ENCODE measurements around the gene PPIP5K2.

GRCh38 chr5:103228061-103228460 lies 108.0 kb downstream of the PPIP5K2 start:
- TF ChIP-seq JUND (IDR thresholded peaks at IDR 0.05; ENCODE audit: low read length) (no peak), POLR2A (IDR thresholded peaks at IDR 0.05; ENCODE audit: control extremely low read depth in 1 of 2, low read depth in 2 of 2, low read length in 2 of 2) (no peak), GABPA (IDR thresholded peaks at IDR 0.05; ENCODE audit: borderline replicate concordance, insufficient read depth, low read length) (no peak), BRCA1 (IDR thresholded peaks at IDR 0.05; ENCODE audit: low read depth, low read length) (no peak)
- TF ChIP-seq, protein P1, sequence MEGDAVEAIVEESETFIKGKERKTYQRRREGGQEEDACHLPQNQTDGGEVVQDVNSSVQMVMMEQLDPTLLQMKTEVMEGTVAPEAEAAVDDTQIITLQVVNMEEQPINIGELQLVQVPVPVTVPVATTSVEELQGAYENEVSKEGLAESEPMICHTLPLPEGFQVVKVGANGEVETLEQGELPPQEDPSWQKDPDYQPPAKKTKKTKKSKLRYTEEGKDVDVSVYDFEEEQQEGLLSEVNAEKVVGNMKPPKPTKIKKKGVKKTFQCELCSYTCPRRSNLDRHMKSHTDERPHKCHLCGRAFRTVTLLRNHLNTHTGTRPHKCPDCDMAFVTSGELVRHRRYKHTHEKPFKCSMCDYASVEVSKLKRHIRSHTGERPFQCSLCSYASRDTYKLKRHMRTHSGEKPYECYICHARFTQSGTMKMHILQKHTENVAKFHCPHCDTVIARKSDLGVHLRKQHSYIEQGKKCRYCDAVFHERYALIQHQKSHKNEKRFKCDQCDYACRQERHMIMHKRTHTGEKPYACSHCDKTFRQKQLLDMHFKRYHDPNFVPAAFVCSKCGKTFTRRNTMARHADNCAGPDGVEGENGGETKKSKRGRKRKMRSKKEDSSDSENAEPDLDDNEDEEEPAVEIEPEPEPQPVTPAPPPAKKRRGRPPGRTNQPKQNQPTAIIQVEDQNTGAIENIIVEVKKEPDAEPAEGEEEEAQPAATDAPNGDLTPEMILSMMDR (IDR thresholded peaks at IDR 0.05; ENCODE audit: control extremely low read depth in 1 of 3, insufficient read depth in 1 of 3, low read depth in 1 of 3, low read length in 3 of 3) = no peak

Measured in H1 (cell line).